Measurements from ENCODE around the gene MAGI1. TPM values are rescaled to one million over a fixed set of nuclear protein-coding genes. Genes with fewer than 3 reads are reported as not detected.

Gene MAGI1
- total RNA-seq, 4 donors from 2014 or later, result 17.2 to 40.8 (median 28.1) TPM

DNA sequence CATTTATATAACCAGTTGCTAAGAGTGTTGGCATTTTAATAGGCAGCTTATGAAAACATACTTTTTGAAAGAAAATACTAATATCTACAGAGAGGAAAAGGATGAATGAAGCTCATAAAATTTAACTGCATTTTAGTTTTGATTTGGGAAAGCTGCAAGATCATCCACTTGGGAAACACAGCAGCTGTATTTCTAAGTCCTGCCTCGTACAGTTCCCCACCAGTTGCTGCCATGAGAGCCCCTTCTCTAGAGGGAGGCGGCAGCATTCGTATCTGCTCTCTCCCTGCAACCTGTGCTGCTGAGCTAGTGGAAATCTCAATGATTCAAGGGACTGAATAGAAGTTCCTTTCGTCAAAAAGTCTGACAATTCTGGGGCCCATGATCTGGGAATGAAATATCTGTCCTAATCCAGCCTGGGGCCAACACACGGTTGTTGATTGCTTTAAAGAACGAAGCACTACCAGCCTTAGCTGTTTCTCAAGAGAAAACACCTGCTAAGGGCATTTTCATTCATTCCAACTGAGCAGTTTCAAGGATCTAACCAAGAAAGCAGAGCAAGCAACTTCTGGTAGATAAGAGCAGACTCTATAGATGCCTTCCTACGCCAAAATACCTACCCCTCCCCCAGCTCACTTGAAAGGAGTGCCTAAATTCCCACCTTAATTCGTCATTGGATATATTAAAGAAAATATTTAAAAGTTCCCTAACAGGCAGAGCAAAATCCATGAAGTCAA lies 223.7 kb downstream of the MAGI1 start:
- no peaks in the 10 kb centered on the region for H3K4me1 ChIP-seq
- no peaks in the 10 kb centered on the region for H3K36me3 ChIP-seq
- H3K4me3 ChIP-seq, result no peak overlapping the region
- no peak for ATAC-seq
- TF ChIP-seq EP300 (IDR thresholded peaks at IDR 0.05) (no peak), POLR2AphosphoS5 (IDR thresholded peaks at IDR 0.05) (no peak), CTCF (IDR thresholded peaks at IDR 0.05) (no peak), POLR2A (IDR thresholded peaks at IDR 0.05) (no peak)
- no peak overlapping the region for H3K27ac ChIP-seq
- H3K9me3 ChIP-seq, result no peaks in the 10 kb centered on the region
- no peaks in the 10 kb centered on the region for H3K27me3 ChIP-seq
- 74 to 82% methylated on average over 5 to 8 of the region's 8 CpGs for WGBS, 2 donors (ENCODE audit: low coverage in 1 of 2)

DNA sequence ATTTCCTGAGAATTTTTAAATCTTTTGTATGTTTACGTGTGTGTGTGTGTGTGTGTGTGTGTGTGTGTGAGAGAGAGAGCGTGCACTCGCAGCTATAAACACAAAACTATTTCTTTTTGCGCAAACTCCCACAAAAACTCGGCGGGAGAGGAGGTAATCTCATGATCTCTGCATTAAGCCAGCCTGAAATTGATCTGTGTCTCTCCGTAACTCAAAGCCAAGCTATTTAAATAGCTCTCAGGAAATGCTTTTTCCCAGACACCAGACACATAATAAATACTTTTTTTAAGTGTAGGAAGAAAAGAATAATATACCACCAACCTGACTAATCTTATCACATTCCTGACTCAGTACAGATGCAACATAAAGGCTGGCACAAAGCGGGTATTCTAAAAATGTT lies 226.8 kb downstream of the MAGI1 start:
- Histone ChIP-seq H3K36me3 (no peaks in the 10 kb centered on the region), H3K27me3 (no peaks in the 10 kb centered on the region), H3K27ac (no peak overlapping the region), H3K9me3 (no peaks in the 10 kb centered on the region), H3K4me1 (no peaks in the 10 kb centered on the region), H3K4me3 (no peak overlapping the region)
- no peak for ATAC-seq
- TF ChIP-seq POLR2A (IDR thresholded peaks at IDR 0.05), result no peak
- no peak for TF ChIP-seq CTCF (IDR thresholded peaks at IDR 0.05)
- 72 to 76% methylated on average over 6 to 8 of the region's 8 CpGs for WGBS, 2 donors (ENCODE audit: low coverage in 1 of 2)

DNA sequence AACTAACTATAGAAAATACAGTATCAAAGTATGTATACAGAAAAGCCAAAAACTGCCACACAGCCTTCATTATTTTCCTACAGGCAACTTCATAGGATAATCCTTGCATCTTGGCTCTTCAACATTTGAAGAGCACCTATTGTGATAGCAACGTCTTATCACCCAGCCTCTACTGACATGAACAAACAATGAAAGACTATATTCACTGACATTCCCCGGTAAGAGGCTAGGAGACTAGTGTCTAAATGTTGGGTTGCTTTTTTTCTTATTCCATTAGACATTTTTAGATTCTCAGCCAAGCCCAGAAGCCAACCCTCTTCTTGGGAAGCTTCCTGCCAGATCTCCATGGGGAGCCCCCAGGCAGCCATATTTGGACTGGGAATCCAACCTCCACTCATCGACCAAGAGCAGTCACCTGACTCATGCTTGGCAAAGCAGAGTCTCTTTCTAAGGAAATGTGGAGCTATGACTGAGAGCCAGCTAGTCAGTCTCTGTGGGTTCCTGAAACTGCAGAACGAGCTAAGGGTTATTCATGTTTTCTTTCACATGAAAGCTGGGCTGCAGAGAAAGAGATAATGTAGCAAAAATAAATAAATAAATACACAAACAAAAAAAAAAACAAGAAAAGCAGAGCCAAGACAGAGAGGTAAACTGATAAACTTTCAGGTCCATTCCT lies 227.5 kb downstream of the MAGI1 start:
- TF ChIP-seq EP300 (IDR thresholded peaks at IDR 0.05), result no peak
- TF ChIP-seq CTCF (IDR thresholded peaks at IDR 0.05), result no peak
- Histone ChIP-seq H3K36me3 (no peaks in the 10 kb centered on the region), H3K27me3 (no peaks in the 10 kb centered on the region), H3K27ac (no peak overlapping the region), H3K9me3 (no peaks in the 10 kb centered on the region), H3K4me3 (no peak overlapping the region), H3K4me1 (no peaks in the 10 kb centered on the region)
- WGBS, 2 donors (ENCODE audit: low coverage in 1 of 2), result 40 to 66% methylated on average over 2 to 3 of the region's 4 CpGs
- ATAC-seq, result no peak

- H3K27ac ChIP-seq, result no peak overlapping the region
- H3K36me3 ChIP-seq, result no peaks in the 10 kb centered on the region
- ATAC-seq, result no peak
- H3K4me3 ChIP-seq, result no peak overlapping the region
- no peaks in the 10 kb centered on the region for H3K27me3 ChIP-seq
- no peaks in the 10 kb centered on the region for H3K9me3 ChIP-seq
- WGBS, 2 donors (ENCODE audit: low coverage in 1 of 2), result 76 to 91% methylated on average over 7 of the region's 7 CpGs
- TF ChIP-seq CTCF (IDR thresholded peaks at IDR 0.05), result no peak
- no peaks in the 10 kb centered on the region for H3K4me1 ChIP-seq
Observed at GRCh38 chr3:65810302-65810701, 228.4 kb downstream of the MAGI1 start.

- Histone ChIP-seq H3K27ac (no peak overlapping the region), H3K36me3 (no peaks in the 10 kb centered on the region), H3K4me3 (no peak overlapping the region), H3K4me1 (no peaks in the 10 kb centered on the region), H3K27me3 (no peaks in the 10 kb centered on the region), H3K9me3 (no peaks in the 10 kb centered on the region)
- TF ChIP-seq EP300 (IDR thresholded peaks at IDR 0.05) (no peak), POLR2AphosphoS5 (IDR thresholded peaks at IDR 0.05) (no peak), POLR2A (IDR thresholded peaks at IDR 0.05) (no peak), CTCF (IDR thresholded peaks at IDR 0.05) (no peak)
- WGBS, 2 donors (ENCODE audit: low coverage in 1 of 2), result 56 to 68% methylated on average over 2 of the region's 2 CpGs
- no peak for ATAC-seq
Observed at GRCh38 chr3:65809641-65810150, 229.0 kb downstream of the MAGI1 start.
